GM19193 (cell line): Measurements from ENCODE around the gene PRR7.

Source experiments
- POLR2A ChIP-seq: IDR thresholded peaks from 4 replicates; pipeline ENCODE4 v1.6.1; 2011; ENCODE audit not compliant: insufficient read depth, insufficient read length; ENCODE audit errors: extremely low read depth

PRR7 gene

DNA sequence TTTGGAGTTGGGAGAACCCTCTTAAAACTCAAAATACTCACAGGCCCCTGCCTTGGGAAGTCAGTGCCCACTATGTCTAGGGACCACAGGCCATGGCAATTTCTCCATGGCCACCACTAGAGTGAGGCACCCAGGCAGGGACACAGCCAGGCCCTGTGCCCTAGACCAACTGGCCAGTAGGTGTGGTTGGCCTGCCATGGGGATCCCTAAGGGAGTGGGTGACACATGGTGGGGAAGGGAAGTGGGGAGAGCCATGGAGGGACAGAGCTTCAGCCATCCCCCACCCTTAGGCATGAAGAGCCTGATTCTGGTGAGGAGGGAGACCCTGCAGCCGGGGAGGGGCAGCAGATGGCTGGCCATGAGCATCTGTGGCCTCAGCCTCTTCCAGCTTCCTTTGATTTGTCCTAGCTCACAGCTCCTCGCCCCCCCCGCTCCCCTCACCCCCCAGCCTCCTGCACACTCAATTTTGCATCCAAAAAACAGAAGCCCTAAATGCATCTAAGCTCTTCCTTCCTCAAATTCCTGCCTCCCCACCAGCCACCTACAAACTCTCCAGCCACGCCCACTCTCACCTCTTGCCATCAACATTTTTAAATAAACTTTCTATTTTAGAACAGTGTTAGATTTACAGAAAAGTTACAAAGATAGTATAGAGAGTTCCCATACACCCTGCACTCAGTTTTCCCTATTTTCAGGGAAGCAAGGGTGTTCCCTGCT lies 28.4 kb downstream of the PRR7 start:
- TF ChIP-seq POLR2A, result no peak

DNA sequence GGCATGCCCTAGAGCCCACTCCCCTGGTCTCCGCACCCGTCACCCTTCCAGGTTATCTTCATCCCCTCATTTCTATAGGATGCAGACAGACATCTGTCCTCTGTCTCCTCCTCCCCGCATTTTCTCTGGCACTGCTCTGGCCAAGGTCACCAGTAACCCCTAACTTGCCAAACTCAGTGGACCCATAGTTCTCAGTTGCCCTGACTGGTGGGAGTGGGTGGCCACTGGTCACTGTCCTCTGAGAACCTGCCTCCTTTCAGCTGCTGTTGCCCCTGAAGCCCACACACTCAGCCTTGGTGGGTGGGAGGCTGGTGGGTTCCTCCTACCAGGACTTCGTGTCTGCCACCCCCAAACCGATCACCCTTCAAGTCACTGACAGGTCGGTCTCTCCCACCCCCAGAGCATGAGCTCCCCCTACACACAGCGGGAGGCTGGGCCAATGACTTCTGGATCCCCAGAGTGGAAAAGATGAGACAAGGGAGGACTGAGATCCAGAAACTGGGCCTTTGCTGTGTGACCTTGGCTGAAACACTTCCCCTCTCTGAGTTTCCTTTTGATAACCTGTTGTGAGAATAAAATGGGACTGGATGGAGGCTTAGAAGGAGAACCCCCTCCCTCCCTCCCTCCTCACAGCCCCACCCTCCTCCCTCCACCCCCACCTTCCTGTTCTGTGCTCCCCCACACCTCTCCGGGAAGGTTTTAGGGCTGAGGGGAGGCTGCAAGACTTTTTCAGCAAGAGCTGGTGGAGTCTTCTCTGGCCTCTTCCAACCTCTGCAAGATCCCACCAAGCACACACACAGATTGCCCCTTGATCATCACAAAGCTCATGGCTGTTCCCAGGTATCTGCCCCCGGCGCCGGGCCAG lies 29.2 kb downstream of the PRR7 start:
- no peak for TF ChIP-seq POLR2A

DNA sequence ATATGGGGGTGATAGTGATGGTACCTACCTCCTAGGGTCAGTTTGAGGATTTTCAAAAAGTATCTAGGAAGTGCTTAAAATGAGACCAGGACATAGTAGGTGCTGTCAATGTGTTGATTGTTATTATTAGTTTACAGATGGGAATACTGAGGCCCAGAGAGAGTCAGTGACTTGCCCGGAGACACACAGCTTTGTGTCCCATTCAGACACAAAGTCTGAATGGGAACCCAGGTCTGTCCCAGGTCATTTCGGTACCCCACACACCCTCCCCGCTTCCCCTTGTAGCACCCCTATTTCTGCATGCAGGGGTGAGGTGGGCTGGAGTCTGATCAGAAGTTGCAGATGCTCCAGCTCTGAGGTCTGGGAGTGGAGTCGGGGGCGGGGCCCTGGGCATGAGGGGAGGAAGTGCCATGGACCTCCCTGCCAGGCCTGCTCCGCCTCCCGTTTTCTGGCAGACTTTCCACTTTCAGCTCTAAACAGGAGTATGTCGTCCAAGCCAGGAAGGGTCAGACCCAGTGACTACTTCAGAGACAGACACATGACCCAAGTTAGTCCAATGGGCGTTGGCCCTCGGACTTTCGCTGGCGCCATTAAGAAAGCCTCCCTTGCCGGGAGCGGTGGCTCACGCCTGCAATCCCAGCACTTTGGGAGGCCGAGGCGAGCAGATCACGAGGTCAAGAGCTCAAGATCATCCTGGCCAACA lies 30.1 kb downstream of the PRR7 start:
- no peak for TF ChIP-seq POLR2A

DNA sequence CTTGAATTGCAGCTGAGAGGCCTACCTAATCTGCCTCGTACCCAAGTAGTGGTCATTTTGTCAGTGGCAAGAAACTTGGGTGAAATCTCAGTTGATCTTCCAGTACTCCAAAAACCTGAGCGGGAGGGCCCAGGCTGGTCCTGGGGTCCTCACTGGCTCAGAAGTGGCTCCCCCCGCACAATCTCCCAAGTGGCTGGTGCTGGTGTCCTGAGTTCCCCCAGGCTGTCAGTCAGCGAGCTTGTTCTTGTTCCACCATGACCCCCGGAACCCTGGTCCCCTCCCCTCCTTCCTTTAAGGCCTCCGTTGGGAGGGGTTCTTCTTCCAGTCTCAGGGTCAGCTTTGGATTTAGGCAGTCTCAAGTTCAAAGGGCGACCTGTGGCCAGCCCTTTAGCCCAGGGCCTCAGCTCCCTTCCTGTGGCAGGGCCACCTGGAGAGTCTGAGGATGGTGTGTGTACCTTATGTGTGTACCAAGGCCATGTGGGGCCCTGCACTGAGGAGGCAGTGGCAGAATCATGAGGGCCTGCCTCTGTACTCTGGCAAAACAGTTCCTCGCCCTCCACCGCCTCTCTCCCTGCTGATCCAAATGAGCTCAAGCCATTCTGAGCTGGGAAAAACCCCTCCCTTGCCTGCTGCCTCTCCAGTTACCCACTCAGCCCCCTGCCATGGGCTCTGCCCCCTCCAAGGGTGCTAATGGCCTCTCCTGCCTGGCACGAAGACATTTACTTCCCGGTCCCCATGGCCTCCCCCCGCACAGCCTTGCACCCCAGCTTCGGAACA lies 31.3 kb downstream of the PRR7 start:
- TF ChIP-seq POLR2A, result no peak

DNA sequence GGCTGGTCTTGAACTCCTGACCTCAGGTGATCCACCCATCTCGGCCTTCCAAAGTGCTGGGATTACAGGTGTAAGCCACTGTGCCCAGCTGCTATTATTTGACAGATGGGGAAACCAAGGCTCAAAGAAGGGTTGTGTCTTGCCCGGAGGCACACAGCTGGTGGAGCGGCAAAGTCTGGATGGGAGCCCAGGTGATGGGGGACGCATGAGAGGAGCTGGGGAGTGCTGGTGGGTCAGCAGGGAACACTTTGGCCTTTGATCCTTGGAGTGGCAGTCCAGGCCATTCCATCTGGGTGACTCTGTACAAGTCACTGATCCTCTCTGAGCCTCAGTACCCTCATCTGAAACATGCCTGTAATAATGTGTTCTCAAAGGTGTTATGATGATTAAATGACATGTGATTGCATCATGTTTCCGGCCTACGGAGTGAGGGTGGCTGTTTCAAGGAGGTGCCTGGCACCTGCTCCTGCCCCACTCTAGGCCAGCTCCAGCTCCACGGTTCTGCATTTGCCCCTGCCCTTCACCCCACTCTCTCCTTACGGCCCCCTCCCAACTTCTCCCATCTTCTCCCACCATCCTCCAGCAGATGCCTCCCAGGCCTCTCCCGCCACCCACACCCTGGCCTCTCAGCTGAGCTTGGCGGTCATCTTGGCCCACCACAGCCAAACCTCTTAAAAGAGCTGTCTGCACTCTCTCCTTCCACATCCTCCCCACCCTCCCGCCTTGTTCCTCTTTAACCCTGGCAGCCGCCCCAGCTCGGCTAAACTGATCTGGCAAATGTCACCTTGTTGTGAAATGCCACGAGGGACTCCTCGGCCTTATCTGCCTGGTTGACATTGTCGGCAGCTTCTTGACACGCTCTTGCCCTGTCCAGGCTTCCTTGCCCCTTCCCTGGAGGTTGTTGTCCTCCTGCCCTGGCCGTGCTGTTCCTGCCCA lies 32.4 kb downstream of the PRR7 start:
- no peak for TF ChIP-seq POLR2A

DNA sequence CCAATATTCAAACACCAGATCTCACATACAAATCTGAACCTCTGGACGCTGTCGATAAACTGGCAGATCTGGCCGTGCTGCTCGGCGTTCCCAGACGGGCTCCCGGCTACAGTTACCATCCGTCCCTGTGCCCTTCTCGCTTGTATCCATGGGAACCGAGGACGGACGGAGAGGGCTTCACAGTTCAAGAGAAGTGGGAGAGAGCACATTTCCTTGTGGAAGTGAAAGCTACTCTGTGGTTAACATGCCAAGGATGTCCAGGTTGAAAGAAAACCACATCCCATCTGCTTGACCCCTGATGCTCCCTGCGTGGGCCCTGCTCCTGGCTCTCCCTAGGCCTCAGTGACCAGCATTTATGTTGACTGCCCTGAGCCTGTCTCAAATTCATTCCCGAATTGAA lies 33.2 kb downstream of the PRR7 start:
- TF ChIP-seq POLR2A, result no peak

DNA sequence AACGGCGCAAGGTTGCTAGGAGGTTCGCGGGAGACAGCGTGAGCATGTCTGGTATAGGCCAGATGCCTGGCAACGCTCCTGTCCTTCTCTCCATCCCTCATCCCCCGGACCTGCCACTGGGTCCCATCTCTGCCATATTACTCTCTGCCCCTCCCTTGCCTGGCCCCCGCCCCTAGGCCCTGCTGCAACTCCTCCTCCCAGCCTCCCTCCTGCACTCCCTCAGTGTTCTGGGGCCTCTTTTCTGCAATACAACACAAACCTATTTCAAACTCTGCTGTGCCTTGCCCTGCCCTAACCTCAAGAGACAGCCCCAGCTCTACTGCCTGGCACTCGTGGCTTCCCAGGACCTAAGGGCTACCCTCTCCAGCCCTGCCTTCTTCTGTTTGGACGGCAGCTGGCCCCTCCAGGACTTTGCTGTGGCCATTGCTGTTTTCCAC lies 35.8 kb downstream of the PRR7 start:
- TF ChIP-seq POLR2A, result no peak

DNA sequence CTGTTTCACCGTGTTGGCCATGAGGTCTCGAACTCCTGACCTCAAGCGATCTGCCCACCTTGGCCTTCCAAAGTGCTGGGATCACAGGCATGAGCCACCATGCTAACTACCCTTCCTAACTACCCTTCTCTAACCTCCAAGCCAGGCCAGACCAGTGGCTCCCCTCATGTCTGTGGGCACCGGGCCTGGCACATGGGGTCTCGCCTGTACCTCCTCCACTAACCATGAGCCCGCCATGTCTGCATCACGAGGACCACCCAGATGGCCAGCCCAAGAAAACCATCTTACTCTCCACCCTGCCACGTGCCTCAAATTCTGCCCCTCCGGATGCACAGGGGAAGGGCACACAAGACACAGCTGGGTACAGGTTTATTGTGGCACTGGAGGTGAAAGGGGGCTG lies 36.4 kb downstream of the PRR7 start:
- no peak for TF ChIP-seq POLR2A

DNA sequence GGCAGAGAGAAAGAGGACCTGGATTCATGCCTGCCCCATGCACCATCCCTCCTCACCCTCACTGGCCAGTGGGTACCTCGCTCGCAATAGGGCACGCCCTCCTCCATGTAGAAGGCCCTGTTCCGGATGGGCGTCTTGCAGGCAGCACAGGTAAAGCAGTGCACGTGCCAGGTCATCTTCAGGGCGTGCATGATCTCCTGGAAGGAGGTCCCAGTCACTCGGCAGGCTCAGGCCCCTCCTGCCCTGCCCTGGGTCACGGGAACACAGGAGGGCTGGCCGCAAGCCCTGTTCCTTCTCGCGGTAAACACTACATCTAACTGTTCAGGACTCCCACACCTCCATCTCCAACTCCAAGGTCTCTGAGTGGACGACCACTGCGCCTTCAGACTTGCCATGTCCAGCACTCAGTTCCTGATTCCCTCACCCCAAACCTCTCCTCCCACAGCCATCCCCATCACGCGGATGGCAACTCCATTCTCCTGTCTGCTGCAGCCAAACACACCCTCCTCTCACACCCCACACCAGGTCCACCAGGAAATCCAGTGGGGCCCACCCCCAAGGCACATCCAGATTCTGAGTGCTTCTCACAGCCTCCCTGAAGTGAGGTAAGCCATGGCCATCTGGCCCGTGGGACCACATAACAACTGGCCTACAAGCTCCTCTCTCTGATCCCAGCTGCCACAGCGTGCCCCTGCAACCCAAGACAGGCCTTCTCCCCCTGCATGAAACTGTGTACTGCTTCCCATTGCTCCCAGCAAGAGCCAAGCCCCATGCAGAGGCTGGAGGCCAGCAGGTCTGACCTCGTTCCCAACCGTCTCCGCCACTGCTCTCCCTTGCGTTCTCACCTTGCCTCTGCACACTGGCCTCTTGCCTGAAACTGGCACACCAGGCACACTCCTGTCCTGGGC lies 37.6 kb downstream of the PRR7 start:
- TF ChIP-seq POLR2A, result no peak

DNA sequence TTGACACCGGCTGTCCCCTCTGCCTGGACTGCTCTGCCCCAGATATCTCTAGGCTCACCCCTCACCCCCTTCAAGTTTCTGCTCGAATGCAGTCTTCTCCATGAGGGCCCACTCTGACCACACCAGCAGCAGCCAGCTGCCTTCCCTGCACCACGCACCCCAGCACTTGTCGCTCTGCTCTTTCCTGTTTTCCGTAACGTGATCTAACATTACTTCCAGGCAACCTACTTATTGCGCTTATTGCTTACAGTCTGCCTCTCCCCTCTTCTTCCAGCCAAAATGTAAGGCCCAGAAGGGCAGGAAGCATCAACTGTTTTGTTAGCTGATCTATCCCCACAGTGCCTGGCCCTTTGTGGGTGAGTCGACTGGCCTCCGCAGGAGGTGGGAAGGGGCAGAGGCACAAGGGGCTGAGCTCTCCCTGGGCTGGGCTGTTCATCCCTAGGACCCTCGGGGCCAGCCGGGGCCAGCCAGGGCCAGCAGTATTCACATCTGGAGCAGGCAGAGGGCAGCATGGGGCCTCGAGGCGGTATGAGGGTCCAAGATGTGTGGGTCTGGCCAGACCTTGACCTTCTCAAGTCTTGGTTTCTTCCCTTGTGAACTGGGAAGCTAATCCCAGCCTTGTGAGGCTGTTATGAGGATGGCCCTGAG lies 38.4 kb downstream of the PRR7 start:
- TF ChIP-seq POLR2A, result no peak

DNA sequence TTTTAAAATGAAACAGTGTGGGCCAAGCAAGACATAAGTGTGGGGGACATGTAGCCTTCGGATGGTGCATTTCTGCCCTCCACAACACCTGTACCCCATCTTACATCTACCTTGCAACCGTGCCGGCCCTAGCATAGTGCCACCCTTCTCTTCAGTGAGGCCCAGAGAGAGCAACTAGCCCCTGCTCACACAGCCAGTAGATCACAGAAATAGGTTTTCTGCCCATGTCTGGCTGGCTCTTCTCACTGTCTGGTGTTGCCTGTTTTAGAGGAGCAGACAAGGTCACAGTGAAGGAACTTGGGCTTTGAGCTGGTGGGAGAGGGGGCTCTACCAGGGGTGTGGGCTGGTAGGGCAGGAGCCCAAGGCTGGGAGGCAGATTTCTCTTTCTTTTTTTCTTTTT lies 39.6 kb downstream of the PRR7 start:
- no peak for TF ChIP-seq POLR2A

DNA sequence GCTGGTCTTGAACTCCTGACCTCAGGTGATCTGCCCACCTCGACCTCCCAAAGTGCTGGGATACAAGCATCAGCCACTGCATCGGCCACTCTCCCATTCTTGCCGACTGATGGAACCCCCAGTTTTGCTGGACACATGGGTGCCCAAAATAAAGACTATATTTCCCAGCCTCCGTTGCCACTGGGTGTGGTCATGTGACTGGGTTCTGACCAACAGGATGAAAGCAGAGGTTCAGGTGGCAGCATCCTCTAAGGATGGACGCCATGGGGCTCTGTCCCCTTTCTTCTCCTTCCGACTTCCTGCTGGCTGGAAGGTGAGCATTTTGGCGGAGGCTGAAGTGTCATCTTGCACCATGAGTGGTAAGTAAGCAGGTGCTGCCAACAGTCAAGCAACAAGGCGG lies 40.5 kb downstream of the PRR7 start:
- no peak for TF ChIP-seq POLR2A
